OCI-LY1 (cell line): ENCODE measurements around the gene SLC4A1.

ENCODE experiments used
- H2AFZ ChIP-seq: fragments of 200-600 bp; sonication (generic), shearing (Covaris generic); 2 replicates; pipeline ENCODE4 v1.6.0; 2014; ENCODE audit warnings: antibody characterized with exemption, mild to moderate bottlenecking, low read length
- H3F3A ChIP-seq: fragments of 200-600 bp; sonication (generic), shearing (Covaris generic); 2 replicates; pipeline ENCODE4 v1.6.0; 2014; ENCODE audit warnings: mild to moderate bottlenecking, antibody characterized with exemption, low read length, moderate library complexity; ENCODE audit not compliant: insufficient read depth
- H3K27ac ChIP-seq: fragments of 200-600 bp; sonication (generic); 2 replicates; pipeline ENCODE4 v1.5.1; 2014; ENCODE audit warnings: low read length, mixed run types, mild to moderate bottlenecking, low read depth; ENCODE audit not compliant: poor library complexity, severe bottlenecking
- H3K27me3 ChIP-seq: fragments of 200-600 bp; sonication (generic); 2 replicates; pipeline ENCODE4 v1.6.0; 2014; ENCODE audit warnings: antibody characterized with exemption, mild to moderate bottlenecking, low read length, moderate library complexity; ENCODE audit not compliant: insufficient read depth
- H3K36me3 ChIP-seq: fragments of 200-600 bp; sonication (generic); 2 replicates; pipeline ENCODE4 v1.6.1; 2014; ENCODE audit warnings: mild to moderate bottlenecking, antibody characterized with exemption, low read length, moderate library complexity, mixed read lengths; ENCODE audit not compliant: insufficient read depth
- H3K4me1 ChIP-seq: fragments of 200-600 bp; sonication (generic); 2 replicates; pipeline ENCODE4 v1.5.1; 2014; ENCODE audit warnings: mild to moderate bottlenecking, low read length, moderate library complexity; ENCODE audit not compliant: insufficient read depth, severe bottlenecking
- H3K4me2 ChIP-seq: fragments of 200-600 bp; sonication (generic), shearing (Covaris generic); 2 replicates; pipeline ENCODE4 v1.6.1; 2014; ENCODE audit warnings: low read length
- H3K4me3 ChIP-seq: fragments of 200-600 bp; sonication (generic); 2 replicates; pipeline ENCODE4 v1.5.1; 2014; ENCODE audit warnings: low read length, low read depth, mild to moderate bottlenecking, mixed read lengths; ENCODE audit not compliant: poor library complexity, severe bottlenecking
- H3K79me2 ChIP-seq: fragments of 200-600 bp; shearing (Covaris generic); 2 replicates; pipeline ENCODE4 v1.6.1; 2016; ENCODE audit warnings: mixed run types, low read length, mixed read lengths; ENCODE audit not compliant: insufficient read depth
- H3K9ac ChIP-seq: fragments of 200-600 bp; sonication (generic), shearing (Covaris generic); 2 replicates; pipeline ENCODE4 v1.6.1; 2014; ENCODE audit warnings: mild to moderate bottlenecking, low read length, mixed read lengths
- H3K9me2 ChIP-seq: fragments of 200-600 bp; sonication (generic), shearing (Covaris generic); 2 replicates; pipeline ENCODE4 v1.6.1; 2014; ENCODE audit warnings: low read depth, mild to moderate bottlenecking, low read length, mixed read lengths
- H3K9me3 ChIP-seq: fragments of 200-600 bp; shearing (Covaris generic); 2 replicates; pipeline ENCODE4 v1.6.1; 2014; ENCODE audit warnings: low read length, mixed read lengths
- H4K20me1 ChIP-seq: fragments of 200-600 bp; sonication (generic), shearing (Covaris generic); 2 replicates; pipeline ENCODE4 v1.6.0; 2016; ENCODE audit warnings: mild to moderate bottlenecking, low read length; ENCODE audit not compliant: insufficient read depth
- CTCF ChIP-seq: fragments of 200-600 bp; sonication (generic), shearing (Covaris generic); IDR thresholded peaks from 2 replicates; pipeline ENCODE4 v1.5.1; 2017; ENCODE audit warnings: mild to moderate bottlenecking, antibody characterized with exemption, low read length, moderate library complexity, mixed read lengths
- EZH2 ChIP-seq: fragments of 200-600 bp; sonication (generic), shearing (Covaris generic); IDR thresholded peaks from 2 replicates; pipeline ENCODE4 v1.8.0; 2017; ENCODE audit warnings: borderline replicate concordance, mixed run types, mild to moderate bottlenecking, antibody characterized with exemption, low read length, moderate library complexity, mixed read lengths

Gene SLC4A1

GRCh38 chr17:44220213-44221083 lies 47.5 kb downstream of the SLC4A1 start:
- no peaks in the 10 kb centered on the region for H3K9me3 ChIP-seq
- peaks cover 25% of the 10 kb centered on the region for H3K36me3 ChIP-seq
- no peaks in the 10 kb centered on the region for H3F3A ChIP-seq
- peak overlapping the region; percentile 95 for H3K4me2 ChIP-seq
- H2AFZ ChIP-seq, result no peak overlapping the region
- TF ChIP-seq CTCF (no peak), EZH2 (no peak)
- no peaks in the 10 kb centered on the region for H3K27me3 ChIP-seq
- H4K20me1 ChIP-seq, result no peaks in the 10 kb centered on the region
- H3K27ac ChIP-seq, result peak overlapping the region; percentile 85
- H3K4me1 ChIP-seq, result peaks cover 38% of the 10 kb centered on the region
- peaks cover 19% of the 10 kb centered on the region for H3K79me2 ChIP-seq
- H3K9ac ChIP-seq, result peak overlapping the region; percentile 99
- no peaks in the 10 kb centered on the region for H3K9me2 ChIP-seq
- peak overlapping the region; percentile 86 for H3K4me3 ChIP-seq

GRCh38 chr17:44219616-44220212 lies 48.2 kb downstream of the SLC4A1 start, which contains the start of gene UBTF:
Gene UBTF, minus strand, starts transcription at chr17:44219675. Its CDS starts 1,446 bp downstream, at chr17:44218229.
- Histone ChIP-seq H3K27ac (peak within 1 kb of the TSS; percentile 85), H4K20me1 (no peaks in the 10 kb centered on the region), H3K9me2 (no peaks in the 10 kb centered on the region), H3K4me2 (peak within 1 kb of the TSS; percentile 65), H3F3A (no peaks in the 10 kb centered on the region), H3K9me3 (no peaks in the 10 kb centered on the region), H2AFZ (no peak within 1 kb of the TSS), H3K27me3 (no peaks in the 10 kb centered on the region), H3K4me3 (peak within 1 kb of the TSS; percentile 86), H3K9ac (peak within 1 kb of the TSS; percentile 99), H3K36me3 (peaks cover 33% of the 10 kb centered on the region), H3K79me2 (peaks cover 19% of the 10 kb centered on the region), H3K4me1 (peaks cover 39% of the 10 kb centered on the region)
- no peak for TF ChIP-seq CTCF
- TF ChIP-seq EZH2, result no peak

- Histone ChIP-seq H3K27ac (peak overlapping the region; percentile 85), H3K79me2 (peaks cover 19% of the 10 kb centered on the region), H3K9ac (peak overlapping the region; percentile 99), H3K4me1 (peaks cover 39% of the 10 kb centered on the region), H3F3A (no peaks in the 10 kb centered on the region), H3K9me2 (no peaks in the 10 kb centered on the region), H3K27me3 (no peaks in the 10 kb centered on the region), H3K36me3 (peaks cover 38% of the 10 kb centered on the region), H3K4me3 (peak overlapping the region; percentile 86), H4K20me1 (no peaks in the 10 kb centered on the region), H2AFZ (no peak overlapping the region), H3K4me2 (peak overlapping the region; percentile 46; the same call in 1 of the 2 replicates), H3K9me3 (no peaks in the 10 kb centered on the region)
- TF ChIP-seq CTCF, result no peak
- TF ChIP-seq EZH2, result no peak
Measured at GRCh38 chr17:44219108-44219615, 48.8 kb downstream of the SLC4A1 start.
